Measurements from ENCODE around the gene ARPP21.

The ARPP21 gene

GRCh38 chr3:35688826-35689225 is 49.5 kb downstream of the ARPP21 start:
- CTCF ChIA-PET, result interaction anchor here (0.7 kb wide), 1 partner anchor 35 kb away, joined by 3 read pairs; no protein-coding TSS in a partner anchor
- Histone ChIP-seq H3K4me1 (ENCODE audit: control insufficient read depth, insufficient read depth, low read length) (no peaks in the 10 kb centered on the region), H3K4me3 (ENCODE audit: low read depth, low read length) (no peak overlapping the region), H3K27ac (ENCODE audit: extremely low read depth, low read depth, low read length) (no peak overlapping the region), H3K9me3 (ENCODE audit: control insufficient read depth, insufficient read depth, low read depth, low read length) (no peaks in the 10 kb centered on the region), H3K36me3 (ENCODE audit: control insufficient read depth in 2 of 2, insufficient read depth in 1 of 2, low read length in 2 of 2) (no peaks in the 10 kb centered on the region)
- POLR2A ChIA-PET, result no interaction called here
- TF ChIP-seq ZNF621 (tag by site-specific recombination; IDR thresholded peaks at IDR 0.05) (no peak), ZNF558 (tag by site-specific recombination; IDR thresholded peaks at IDR 0.05) (no peak), PRDM4 (tag by site-specific recombination; IDR thresholded peaks at IDR 0.05) (no peak), ZNF184 (tag by site-specific recombination; IDR thresholded peaks at IDR 0.05) (no peak), ZBTB49 (tag by site-specific recombination; IDR thresholded peaks at IDR 0.05; ENCODE audit: low read depth) (no peak), ZNF768 (tag by site-specific recombination; IDR thresholded peaks at IDR 0.05) (no peak), KLF1 (tag by site-specific recombination; IDR thresholded peaks at IDR 0.05) (no peak), GLIS1 (tag by site-specific recombination; IDR thresholded peaks at IDR 0.05) (no peak), ZNF544 (tag by site-specific recombination; IDR thresholded peaks at IDR 0.05) (no peak), ZNF510 (tag by site-specific recombination; IDR thresholded peaks at IDR 0.05; ENCODE audit: insufficient replicate concordance) (no peak)
- TF ChIP-seq, protein P1, sequence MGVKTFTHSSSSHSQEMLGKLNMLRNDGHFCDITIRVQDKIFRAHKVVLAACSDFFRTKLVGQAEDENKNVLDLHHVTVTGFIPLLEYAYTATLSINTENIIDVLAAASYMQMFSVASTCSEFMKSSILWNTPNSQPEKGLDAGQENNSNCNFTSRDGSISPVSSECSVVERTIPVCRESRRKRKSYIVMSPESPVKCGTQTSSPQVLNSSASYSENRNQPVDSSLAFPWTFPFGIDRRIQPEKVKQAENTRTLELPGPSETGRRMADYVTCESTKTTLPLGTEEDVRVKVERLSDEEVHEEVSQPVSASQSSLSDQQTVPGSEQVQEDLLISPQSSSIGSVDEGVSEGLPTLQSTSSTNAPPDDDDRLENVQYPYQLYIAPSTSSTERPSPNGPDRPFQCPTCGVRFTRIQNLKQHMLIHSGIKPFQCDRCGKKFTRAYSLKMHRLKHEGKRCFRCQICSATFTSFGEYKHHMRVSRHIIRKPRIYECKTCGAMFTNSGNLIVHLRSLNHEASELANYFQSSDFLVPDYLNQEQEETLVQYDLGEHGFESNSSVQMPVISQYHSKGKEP (tag by site-specific recombination; IDR thresholded peaks at IDR 0.05), result no peak

GRCh38 chr3:35690271-35690670 is 50.9 kb downstream of the ARPP21 start:
- ChIA-PET POLR2A (no interaction called here), CTCF (no interaction called here)
- H3K36me3 ChIP-seq (ENCODE audit: control insufficient read depth in 2 of 2, insufficient read depth in 1 of 2, low read length in 2 of 2), result no peaks in the 10 kb centered on the region
- H3K27ac ChIP-seq (ENCODE audit: extremely low read depth, low read depth, low read length), result no peak overlapping the region
- no peak overlapping the region for H3K4me3 ChIP-seq (ENCODE audit: low read depth, low read length)
- no peaks in the 10 kb centered on the region for H3K9me3 ChIP-seq (ENCODE audit: control insufficient read depth, insufficient read depth, low read depth, low read length)
- no peaks in the 10 kb centered on the region for H3K4me1 ChIP-seq (ENCODE audit: control insufficient read depth, insufficient read depth, low read length)
- TF ChIP-seq KLF8 (tag by site-specific recombination; IDR thresholded peaks at IDR 0.05) (no peak), ZNF473 (tag by site-specific recombination; IDR thresholded peaks at IDR 0.05) (no peak), ZNF391 (tag by site-specific recombination; IDR thresholded peaks at IDR 0.05; ENCODE audit: borderline replicate concordance, low read depth) (no peak), ZNF571 (tag by site-specific recombination; IDR thresholded peaks at IDR 0.05) (no peak), SP7 (tag by site-specific recombination; IDR thresholded peaks at IDR 0.05) (no peak), ZSCAN23 (tag by site-specific recombination; IDR thresholded peaks at IDR 0.05) (no peak)
- TF ChIP-seq, protein P2, sequence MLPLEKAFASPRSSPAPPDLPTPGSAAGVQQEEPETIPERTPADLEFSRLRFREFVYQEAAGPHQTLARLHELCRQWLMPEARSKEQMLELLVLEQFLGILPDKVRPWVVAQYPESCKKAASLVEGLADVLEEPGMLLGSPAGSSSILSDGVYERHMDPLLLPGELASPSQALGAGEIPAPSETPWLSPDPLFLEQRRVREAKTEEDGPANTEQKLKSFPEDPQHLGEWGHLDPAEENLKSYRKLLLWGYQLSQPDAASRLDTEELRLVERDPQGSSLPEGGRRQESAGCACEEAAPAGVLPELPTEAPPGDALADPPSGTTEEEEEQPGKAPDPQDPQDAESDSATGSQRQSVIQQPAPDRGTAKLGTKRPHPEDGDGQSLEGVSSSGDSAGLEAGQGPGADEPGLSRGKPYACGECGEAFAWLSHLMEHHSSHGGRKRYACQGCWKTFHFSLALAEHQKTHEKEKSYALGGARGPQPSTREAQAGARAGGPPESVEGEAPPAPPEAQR (tag by site-specific recombination; IDR thresholded peaks at IDR 0.05), result no peak
